Stimulated activated CD8-positive, alpha-beta memory T cell treated with anti-CD3 and anti-CD28 coated beads, Interleukin-15, amount 100 ng/mL, for 4 hours (primary cell): Measurements from ENCODE around the gene S100A16.

Experiments
- DNase-seq, 2 donors: peaks; one replicate each; pipeline ENCODE4 v3.0.0-alpha.2; 2020; ENCODE audit warnings: low read depth in 2 of 2

The S100A16 gene

DNA sequence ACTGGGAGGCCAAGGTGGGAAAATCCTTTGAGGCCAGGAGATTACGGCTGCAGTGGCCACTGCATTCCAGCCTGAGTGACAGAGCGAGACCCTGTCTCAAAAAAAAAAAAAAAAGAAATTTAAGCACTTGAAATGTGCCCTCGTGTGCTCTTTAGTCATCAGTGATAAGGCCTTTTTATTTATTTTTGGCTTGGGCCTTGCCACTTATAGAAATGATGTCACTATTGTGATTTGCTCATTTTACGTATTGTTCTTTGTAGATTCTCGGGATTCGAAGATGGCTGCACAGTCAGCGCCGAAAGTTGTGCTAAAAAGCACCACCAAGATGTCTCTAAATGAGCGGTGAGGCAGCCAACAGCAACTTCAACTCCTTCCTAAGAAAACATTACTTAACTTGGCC is 23.4 kb upstream of the S100A16 start:
- DNase-seq: no peak

DNA sequence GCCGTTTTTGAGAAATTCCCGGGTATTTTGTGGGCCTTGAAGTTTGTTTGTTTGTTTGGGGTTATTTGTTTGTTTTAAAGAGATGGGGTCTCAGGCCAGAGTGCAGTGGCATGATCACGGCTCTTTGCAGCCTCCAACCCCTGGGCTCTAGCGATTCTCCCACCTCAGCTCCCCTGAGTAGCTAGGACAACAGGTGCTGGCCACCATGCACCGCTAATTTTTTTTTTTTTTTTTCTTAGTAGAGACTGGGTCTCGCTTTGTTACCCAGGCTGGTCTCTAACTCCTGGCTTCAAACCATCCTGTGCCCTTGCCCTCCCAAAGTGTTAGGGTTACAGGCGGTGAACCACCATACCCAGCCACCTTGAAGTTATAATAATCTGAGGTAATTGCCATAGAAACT is 22.9 kb upstream of the S100A16 start:
- no peak for DNase-seq

- peak; percentile 91 to 94 for DNase-seq
Observed at GRCh38 chr1:153633754-153634665, 21.1 kb upstream of the S100A16 start, which contains the start of gene CHTOP. Gene CHTOP (plus strand): TSS chr1:153634066. CDS start chr1:153636589, 2,523 bp downstream.

DNA sequence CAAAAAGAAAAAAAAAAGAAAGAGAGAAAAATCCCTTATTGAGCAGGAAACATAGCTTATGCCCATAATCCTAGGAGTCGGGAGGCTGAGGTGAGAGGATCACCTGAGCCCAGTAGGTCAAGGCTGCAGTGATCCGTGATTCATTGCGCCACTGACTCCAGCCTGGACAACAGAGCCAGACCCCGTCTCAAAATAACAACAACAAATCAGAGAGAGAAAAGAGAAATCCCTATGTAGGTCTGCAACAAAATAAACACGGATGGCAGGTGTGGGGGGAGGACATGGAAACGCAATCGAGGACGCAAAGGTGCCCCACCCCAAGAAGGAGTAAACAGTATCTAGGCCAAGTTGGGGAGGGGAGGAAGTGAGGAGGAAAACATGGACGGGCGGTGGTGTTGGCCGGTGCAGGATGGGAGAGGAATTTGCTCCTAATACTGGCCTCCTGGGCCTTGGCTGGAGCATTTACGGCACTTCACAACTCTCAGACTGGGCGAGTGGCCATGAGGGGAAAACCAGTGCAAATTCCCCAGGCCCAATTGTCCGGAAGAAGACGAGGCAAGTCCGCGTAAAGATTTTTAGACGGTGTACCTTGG is 20.3 kb upstream of the S100A16 start:
- DNase-seq: no peak

- DNase-seq: no peak
Observed at GRCh38 chr1:153631047-153632022, 18.4 kb upstream of the S100A16 start.

DNA sequence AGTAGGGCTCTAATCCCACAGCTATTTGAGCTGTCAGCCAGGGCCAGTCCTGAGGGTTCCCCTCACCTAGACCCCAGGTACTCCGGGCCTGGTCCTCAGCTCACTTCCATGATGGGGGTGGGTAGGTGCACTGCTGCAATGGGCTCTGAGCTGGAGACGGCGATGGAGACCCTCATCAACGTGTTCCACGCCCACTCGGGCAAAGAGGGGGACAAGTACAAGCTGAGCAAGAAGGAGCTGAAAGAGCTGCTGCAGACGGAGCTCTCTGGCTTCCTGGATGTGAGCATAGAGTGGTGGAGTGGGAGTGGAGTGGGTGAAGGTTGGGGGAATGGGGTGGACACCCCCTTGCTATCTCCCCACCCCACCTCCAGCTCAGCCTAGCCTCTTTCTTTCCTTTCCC is 17.4 kb upstream of the S100A16 start:
- no peak for DNase-seq

DNA sequence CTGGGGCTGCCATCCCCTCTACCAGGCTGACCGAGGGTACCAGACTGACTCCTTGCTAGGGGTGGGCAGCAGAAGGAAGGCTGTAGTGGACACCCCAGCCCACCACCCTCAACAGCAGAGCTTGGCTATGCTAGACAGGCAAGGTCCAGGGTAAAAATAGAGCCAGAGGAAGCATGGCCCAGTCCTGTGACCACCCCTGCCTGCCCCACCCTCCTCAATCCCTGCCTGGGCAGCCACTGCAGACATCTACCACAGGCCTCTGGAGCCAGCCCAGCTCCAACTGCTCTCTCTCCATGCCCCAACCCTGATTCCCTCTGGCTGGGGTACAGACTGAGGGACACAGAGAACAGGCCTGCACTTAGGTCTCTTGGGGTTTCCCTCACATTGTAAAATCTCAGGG is 17.0 kb upstream of the S100A16 start:
- DNase-seq: no peak

GRCh38 chr1:153629343-153629665 is 16.4 kb upstream of the S100A16 start:
- DNase-seq: no peak

DNA sequence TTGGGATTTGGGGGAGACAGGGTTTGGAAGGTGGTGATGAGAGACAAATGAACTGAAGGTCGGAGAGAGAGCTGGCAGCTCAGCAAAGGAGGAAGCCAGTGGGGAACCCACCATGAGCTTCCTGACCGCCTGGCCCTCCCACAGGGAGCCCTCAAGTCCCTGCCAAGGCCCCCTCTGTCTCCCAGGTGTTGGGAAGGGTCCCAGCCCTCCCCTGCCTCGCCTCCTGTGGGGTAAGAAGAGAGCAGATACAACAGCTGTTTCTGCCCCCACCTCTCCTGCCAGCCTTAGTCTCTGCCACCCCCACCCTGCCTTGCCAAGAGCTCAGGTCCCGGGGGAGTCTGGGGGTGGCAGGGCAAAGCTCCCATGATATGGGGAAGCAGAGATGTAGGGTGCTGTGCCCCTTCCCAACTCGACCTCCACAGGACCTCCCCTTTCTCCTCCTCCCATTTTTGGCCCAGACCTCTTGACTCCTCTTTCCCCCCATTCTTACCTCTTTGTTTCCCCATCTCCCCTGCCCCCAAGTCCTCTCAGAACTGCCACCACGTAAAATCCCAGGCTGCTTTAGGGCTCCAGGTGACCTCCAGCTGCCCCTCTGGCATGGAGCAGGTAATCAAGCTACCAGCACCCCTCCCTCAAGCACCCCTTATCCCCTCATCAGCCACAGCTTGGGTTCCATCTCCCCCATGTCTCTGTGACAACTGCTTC is 15.9 kb upstream of the S100A16 start:
- no peak for DNase-seq

DNA sequence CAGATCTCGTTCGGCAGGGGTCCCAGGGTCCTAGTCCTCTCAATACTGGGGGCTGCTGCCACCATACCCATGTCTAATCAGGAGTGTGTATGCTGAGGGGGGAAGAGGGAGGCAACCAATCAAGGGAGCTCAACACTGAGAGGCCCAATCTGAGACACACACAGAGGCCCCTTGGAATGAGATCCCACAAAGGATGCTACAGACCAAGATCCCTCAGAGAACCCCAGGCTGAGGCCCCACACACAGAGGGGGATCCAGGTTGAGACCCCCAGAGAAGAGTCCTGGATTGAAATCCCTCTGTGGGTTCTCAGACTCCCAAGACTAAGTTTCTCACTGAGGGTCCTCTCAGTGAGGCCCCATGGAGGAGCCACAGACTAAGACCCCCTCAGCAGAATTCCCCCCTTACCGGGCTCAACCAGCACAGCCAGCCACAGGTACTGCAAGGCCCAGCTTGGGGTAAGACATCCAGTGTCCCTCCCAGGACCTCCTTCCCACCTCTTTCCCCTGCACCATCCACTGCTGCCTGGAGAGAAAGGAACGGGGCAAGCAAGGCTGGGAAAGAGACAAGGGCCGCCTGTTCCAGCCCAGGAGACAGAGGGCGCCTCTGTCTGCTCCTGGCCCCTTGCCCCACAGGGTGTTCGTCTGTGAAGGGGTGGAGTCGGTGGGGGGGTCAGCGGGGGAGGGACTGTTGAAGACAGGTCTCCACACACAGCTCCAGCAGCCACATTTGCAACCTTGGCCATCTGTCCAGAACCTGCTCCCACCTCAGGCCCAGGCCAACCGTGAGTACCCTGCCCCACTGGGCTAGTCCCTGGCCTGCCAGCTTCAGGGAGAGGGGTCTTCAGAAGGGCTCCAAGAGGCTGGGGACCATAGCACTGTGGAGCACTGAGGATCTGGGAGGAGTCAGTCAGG is 15.0 kb upstream of the S100A16 start, which contains the start of gene S100A1:
S100A1 (plus strand) TSS at position 720 of the 912 bp plus-strand sequence. CDS start 2,088 bp downstream, outside the sequence.
- DNase-seq: no peak

DNA sequence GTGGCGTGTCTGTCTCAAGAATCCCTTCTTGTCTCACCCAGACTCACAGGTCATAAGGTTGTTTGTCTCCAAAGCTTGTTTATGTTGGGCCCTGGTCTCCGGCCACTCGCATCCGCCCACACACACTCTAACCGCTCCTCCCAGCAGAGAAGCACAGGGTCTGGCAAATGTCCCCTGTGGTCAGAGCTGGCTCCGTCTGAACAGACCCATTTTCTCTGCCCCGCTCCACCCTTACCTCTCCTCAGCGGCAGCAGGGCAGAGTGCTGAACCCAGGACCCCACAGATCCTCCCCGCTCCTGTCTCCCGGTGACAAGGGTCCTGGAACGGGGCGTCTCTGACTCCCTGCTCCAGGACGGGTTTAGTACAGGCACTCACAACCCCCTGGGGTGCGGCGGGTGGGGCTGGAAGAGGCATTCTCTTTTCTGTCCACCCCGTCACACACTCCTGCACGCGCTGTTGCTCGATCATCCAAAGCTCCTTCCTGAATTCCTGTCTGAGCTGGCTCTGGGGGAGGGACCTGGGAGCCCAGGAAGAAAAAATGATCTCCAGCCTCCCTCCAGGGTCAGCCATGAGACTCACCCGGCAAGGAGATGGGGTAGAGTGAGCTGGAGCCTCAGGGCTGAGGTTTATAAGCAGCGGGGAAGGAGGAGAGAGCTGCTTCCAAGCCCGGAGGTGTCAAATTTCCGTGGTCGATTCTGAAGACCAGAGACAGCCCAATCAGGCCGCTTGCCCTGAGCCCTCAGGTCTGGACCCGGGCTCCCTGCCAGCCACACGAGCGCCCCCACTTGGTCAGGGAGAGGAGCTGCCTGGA is 14.2 kb upstream of the S100A16 start, which contains the start of gene S100A13:
S100A13 (minus strand) TSS at position 602 of the 811 bp plus-strand sequence. CDS start 1,033 bp downstream, outside the sequence.
- DNase-seq: no peak

- DNase-seq: no peak
Observed at GRCh38 chr1:153626477-153626903, 13.6 kb upstream of the S100A16 start.

- DNase-seq: no peak
Observed at GRCh38 chr1:153624965-153625611, 12.2 kb upstream of the S100A16 start.

DNA sequence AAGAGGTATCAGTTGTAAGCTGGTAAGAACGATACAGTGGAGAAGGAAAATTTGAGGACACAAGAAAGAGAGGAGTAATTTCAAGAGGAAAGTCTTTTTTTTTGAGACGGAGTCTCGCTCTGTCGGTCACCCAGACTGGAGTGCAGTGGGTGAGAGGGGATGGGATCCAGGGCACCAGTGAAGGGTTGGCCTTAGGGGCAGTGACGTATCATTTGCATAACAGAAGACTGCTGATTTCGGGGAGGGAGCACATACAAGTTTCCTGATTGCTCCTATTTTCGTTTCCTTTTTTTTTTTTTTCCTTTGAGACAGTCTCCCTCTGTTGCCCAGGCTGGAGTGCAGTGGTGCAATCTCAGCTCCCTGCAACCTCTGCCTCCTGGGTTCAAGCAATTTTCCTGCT is 10.2 kb upstream of the S100A16 start:
- no peak for DNase-seq

- DNase-seq: no peak
Observed at GRCh38 chr1:153619171-153619570, 6.2 kb upstream of the S100A16 start.

GRCh38 chr1:153617663-153618062 is 4.7 kb upstream of the S100A16 start:
- peak in 1 of 2 donors; percentile 44 for DNase-seq

DNA sequence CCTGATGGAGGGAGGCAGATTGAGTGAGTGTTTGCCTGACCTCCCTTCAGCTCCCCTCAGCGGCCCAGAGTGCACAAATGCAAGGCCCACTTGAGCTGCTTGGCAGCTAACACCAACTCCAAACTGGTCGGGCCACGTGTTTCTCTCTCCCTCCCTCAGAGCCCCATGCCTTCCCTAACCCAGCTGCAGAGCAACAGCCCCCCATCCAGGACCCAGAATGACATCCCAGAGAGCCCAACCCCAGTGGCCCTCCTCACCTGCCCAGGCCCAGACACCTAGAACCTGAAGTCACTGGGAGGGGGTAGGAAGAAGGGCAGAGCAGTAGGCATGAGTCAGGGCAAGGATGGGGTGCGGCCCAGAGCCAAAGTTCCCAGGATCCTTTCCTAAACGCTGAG is 4.0 kb upstream of the S100A16 start:
- no peak for DNase-seq

DNA sequence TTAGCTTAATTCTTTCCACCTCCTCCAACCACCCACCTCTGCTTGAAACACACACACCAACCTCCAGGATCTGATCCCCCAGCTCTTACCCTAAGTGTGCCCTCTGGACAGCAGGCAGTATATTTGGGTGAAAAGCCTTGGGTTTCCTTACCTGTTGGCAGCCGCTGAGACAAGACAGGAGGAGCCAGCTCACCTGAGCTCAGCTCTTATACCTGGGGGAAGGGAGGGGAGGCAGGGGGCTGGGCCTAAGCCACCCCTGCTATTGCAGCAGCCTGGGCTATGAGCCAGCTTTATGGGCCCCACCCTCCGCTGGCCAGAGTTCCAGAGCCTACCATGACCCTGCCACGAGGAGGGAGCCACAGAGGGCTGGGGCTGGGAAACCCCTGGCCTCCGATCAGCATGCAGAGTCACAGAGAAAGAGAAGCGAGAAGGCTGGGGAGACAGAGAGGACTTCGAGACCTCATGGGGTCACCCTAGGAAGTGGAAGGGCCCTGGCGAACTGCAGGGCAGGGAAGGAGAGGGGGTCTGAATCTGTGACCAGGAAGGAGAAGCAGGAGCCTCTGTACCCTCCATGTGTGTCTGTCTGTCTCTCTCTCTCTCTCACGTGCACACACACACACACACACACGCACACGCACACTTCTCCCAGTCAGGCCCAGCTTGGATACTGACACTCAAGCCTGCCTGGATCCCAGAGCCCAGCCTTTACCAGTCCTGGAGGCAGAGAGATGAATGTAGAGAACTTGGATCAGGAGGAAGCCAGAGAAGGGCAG is 3.4 kb upstream of the S100A16 start, which contains the start of gene S100A14:
S100A14 (minus strand) TSS at position 182 of the 773 bp plus-strand sequence. CDS start 467 bp downstream, outside the sequence.
- no peak for DNase-seq
